GM19239 (cell line): Measurements from ENCODE around the gene TPT1.
A peak's percentile ranks its signal among the peaks of the same experiment; 100 is the strongest.

Experiments
- DNase-seq: peaks from one replicate; pipeline ENCODE4 v3.0.0; 2011; ENCODE audit warnings: low spot score; ENCODE audit not compliant: insufficient read length
- FAIRE-seq: peaks from 2 replicates; lab custom pipeline; 2011; peaks lifted over from hg19 to GRCh38; lab: Jason Lieb, UNC

Gene TPT1

DNA sequence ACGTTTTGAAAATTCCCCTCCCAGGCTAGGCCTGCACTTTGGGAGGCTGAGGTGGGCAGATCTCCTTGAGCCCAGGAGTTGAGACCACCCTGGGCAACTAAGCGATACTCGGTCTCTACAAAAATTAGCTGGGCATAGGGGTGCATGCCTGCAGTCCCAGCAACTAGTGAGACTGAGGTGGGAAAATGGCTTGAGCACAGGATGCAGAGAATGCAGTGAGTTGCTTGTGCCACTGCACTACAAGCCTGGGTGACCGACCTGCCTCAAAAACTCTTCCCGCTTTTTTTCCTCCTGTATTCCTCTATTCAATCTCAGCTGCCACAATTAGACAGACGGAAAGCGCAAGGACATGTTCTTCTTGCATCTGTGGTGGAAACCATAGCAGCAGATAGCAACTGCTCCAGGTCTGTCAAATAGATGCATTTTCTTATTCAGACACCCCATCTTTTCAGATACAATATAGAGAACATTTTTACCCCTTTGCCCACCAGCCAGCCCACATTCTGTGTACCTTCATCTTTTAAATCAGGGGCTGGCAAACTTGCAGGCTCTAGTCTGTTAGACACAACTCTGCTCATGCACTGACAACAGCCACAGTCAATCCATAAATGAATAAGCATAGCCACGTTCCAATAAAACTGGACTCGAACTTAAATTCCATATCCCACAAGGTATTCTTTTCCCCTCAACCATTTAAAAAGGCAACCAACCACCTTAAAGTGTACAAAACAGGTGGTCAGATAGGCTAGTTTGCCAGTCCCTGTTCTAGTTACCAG lies 4.8 kb downstream of the TPT1 start:
- no peak for DNase-seq
- FAIRE-seq: no peak

- FAIRE-seq (no peak), DNase-seq (no peak)
Measured at GRCh38 chr13:45335397-45336024, 5.5 kb downstream of the TPT1 start.

GRCh38 chr13:45333977-45334922 lies 6.7 kb downstream of the TPT1 start:
- FAIRE-seq: no peak

GRCh38 chr13:45333251-45333976 lies 7.6 kb downstream of the TPT1 start:
- no peak for FAIRE-seq
- DNase-seq: no peak

More at GRCh38 chr13:45333977-45334922, 6.7 kb downstream of the TPT1 start:
- DNase-seq: no peak

DNA sequence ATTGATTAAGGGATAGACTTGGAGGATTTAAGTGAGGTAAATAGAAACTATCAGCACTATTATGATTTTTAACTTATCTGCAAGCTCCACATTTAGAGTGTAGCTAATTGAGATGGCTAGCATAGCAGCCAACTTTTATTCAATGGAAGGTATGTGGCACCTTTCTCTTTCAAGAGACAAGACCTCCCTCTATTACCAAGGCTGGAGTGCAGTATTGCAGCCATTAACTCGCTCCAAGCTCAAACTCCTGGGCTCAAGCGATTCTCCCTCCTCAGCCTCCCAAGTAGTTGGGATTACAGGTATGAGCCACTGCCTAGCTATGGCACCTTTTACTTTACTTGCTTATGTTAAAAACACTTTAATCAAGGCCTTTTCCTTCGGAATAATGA lies 8.2 kb downstream of the TPT1 start:
- DNase-seq: no peak
- FAIRE-seq: no peak

DNA sequence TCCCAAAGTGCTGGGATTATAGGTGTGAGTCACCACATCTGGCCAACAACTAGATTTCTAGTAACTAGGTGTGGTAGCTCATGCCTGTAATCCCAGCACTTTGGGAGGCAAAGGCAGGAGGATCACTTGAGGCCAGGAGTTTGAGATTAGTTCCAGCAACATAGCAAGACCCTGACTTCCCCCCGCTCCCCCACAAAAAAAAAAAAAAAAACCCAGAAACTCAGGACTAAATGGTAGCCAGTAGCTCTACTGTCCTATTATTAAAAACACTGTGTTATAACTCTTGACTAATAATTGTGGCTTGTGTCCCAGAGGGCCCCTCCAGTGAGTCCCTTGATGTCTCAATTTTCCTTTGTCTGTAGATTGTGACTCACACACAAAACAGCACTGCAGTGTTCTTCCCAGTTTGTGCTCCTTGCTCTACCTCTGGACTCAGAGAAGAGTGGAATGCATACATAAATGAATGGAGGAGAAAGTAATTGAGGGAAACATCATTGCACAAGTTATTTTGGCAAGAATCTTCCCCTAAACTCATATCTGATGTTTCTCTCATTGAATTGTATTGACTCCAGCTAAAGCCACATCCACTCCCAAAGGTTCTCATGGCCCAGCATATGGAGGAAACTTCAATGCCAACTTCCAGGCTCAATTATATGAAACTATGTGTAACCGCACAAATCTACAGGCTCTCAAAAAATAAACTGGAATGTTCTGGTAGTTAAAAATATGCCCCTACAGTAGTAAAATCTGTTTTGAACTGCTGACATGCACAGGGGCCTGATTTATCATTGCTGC lies 8.8 kb downstream of the TPT1 start:
- no peak for FAIRE-seq
- no peak for DNase-seq

DNA sequence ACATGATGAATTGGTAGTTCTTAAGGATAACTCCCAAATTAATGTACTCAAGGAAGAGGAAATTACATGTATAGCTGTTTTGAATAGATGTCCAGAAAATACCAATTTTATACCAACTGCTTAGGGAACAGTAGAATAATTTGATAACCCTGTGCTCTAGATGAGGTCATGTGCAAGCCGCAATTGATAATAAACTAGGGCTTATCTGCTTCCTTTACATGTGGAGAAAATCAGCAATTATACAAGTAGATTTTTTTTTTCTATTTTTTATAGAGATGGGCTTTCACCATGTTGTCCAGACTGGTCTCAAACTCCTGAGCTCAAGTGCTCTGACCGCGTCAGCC lies 9.3 kb downstream of the TPT1 start:
- FAIRE-seq (no peak), DNase-seq (no peak)

- no peak for DNase-seq
Measured at GRCh38 chr13:45331123-45331619, 9.8 kb downstream of the TPT1 start.

DNA sequence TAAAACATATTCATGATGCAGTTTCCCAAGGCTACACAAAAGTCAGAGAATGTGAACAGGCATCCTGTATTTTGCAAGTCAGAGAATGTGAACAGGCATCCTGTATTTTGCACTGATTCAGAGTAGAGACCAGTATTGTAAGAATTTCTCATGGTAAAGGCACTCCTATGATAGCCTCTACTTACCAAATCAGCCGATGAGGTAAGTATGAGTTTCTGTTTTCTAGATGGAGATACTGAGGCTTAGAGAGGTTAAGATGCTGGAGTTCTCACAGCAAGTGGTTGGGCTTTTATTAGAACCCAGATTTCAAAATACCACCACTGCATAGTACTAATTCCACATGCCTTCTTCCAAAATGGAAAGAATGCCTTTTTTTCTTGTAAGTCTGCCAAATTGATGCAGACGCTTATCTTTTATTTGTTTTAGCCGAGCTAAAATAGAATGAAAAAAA lies 12.3 kb downstream of the TPT1 start:
- DNase-seq: no peak
- FAIRE-seq: no peak

More at GRCh38 chr13:45331123-45331619, 9.8 kb downstream of the TPT1 start:
- FAIRE-seq: no peak

DNA sequence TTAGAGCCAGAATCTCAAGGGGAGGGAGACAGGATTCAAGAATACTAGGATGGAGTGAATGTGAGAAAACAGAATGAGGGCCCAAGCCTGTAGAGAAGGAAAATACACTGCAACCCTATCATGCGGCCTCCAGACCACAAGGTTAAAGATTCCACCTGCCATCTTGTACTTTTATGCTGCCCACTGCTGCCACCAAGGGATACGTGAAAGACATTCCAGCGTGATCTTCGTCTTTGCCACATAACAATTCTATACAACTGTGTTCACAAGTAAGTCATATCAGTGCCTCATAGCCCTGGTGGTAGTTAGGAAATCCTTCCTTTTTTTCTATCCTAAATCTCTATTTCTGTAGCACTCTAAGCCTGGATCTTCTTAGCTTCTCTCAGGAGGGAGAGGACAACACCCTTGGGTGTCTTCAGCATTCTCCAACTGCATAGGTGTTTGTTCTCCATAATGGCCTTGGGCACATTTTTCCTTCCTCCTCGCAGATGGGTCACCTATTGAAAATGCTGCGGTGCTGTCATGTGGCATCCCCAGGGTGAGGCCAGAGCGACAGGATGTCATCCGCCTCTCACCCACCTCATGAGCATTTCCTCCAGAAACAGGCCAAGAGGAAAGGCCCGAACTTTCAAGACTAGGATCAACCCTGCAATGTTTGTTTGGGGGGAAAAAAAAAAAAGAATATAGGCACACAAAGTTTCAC lies 13.6 kb downstream of the TPT1 start:
- DNase-seq (no peak), FAIRE-seq (no peak)

- no peak for FAIRE-seq
- DNase-seq: no peak
Measured at GRCh38 chr13:45325806-45326205, 15.2 kb downstream of the TPT1 start.

GRCh38 chr13:45320876-45321629 lies 19.9 kb downstream of the TPT1 start:
- FAIRE-seq: no peak
- DNase-seq: no peak

DNA sequence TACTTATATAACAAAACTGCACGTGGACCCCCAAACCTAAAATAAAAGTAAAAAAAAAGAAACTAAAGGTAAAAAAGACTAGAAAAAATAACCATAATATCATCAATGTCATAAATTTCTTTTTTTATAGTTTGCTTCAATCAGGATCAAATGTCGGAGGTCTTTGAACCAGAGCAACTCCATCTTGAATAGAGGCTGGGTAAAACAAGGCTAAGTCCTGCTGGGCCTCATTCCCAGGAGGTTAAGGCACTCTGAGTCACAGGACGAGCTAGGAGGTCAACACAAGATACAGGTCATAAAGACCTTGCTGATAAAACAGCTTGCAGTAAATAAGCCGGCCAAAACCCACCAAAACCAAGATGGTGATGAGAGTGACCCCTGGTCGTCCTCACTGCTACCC lies 24.0 kb downstream of the TPT1 start:
- FAIRE-seq (peak; percentile 18), DNase-seq (no peak)

GRCh38 chr13:45316338-45316737 lies 24.6 kb downstream of the TPT1 start:
- FAIRE-seq (peak; percentile 14), DNase-seq (peak; percentile 43)

- no peak for DNase-seq
- no peak for FAIRE-seq
Measured at GRCh38 chr13:45315520-45316167, 25.3 kb downstream of the TPT1 start.

GRCh38 chr13:45314822-45315221 lies 26.2 kb downstream of the TPT1 start:
- DNase-seq: no peak
- FAIRE-seq: no peak

GRCh38 chr13:45310341-45311131 lies 30.4 kb downstream of the TPT1 start:
- no peak for FAIRE-seq
- DNase-seq: no peak
